GM19043 (cell line): ENCODE measurements around the gene AOPEP.
"Not testable (repeated sequence)": the region's sequence is repeated elsewhere in the genome, so short reads cannot be mapped to it uniquely, and the experiment has no call there.

Experiments used
- ATAC-seq: cut with Tn5 transposase; IDR thresholded peaks from one replicate; pipeline ENCODE4 v1.9.1; 2021; ENCODE audit warnings: low read depth; ENCODE audit not compliant: unreplicated experiment

The AOPEP gene

GRCh38 chr9:94999832-95000231, 273.3 kb downstream of the AOPEP start:
- no peak for ATAC-seq

GRCh38 chr9:95000821-95001220, 274.3 kb downstream of the AOPEP start:
- no peak for ATAC-seq

- no peak for ATAC-seq
These were observed 275.2 kb downstream of the AOPEP start for GRCh38 chr9:95001720-95002119.

GRCh38 chr9:95003689-95004410, 277.4 kb downstream of the AOPEP start:
- ATAC-seq, result no peak

GRCh38 chr9:95004411-95005277, 278.1 kb downstream of the AOPEP start:
- no peak for ATAC-seq

GRCh38 chr9:95005278-95006143, 279.0 kb downstream of the AOPEP start:
- ATAC-seq, result no peak

GRCh38 chr9:95007226-95007869, 280.8 kb downstream of the AOPEP start:
- no peak for ATAC-seq

- ATAC-seq, result no peak
These were observed 281.8 kb downstream of the AOPEP start for GRCh38 chr9:95008151-95008771.

GRCh38 chr9:95009459-95009858, 283.0 kb downstream of the AOPEP start:
- no peak for ATAC-seq

GRCh38 chr9:95010431-95010838, 283.9 kb downstream of the AOPEP start:
- no peak for ATAC-seq

GRCh38 chr9:95012035-95012708, 285.7 kb downstream of the AOPEP start:
- ATAC-seq, result no peak

GRCh38 chr9:95012902-95013301, 286.4 kb downstream of the AOPEP start:
- no peak for ATAC-seq

GRCh38 chr9:95014917-95015316, 288.4 kb downstream of the AOPEP start:
- ATAC-seq, result no peak

- no peak for ATAC-seq
These were observed 289.1 kb downstream of the AOPEP start for GRCh38 chr9:95015569-95015968.

- no peak for ATAC-seq
These were observed 290.6 kb downstream of the AOPEP start for GRCh38 chr9:95017062-95017461.

- ATAC-seq, result no peak
These were observed 291.2 kb downstream of the AOPEP start for GRCh38 chr9:95017661-95018060.

- ATAC-seq, result no peak
These were observed 291.8 kb downstream of the AOPEP start for GRCh38 chr9:95018099-95018936.

GRCh38 chr9:95020644-95021043, 294.1 kb downstream of the AOPEP start:
- ATAC-seq, result not testable (repeated sequence)
